Measurements from ENCODE around the gene PHACTR3.

GRCh38 chr20:59782986-59783640, 178.8 kb downstream of the PHACTR3 start:
- no peak for TF ChIP-seq POLR2A (IDR thresholded peaks at IDR 0.05)
- peak; percentile 35 to 83 (median 72) for TF ChIP-seq CTCF (IDR thresholded peaks at IDR 0.05)

Measured in right lobe of liver (tissue), 4 donors.